A673 (cell line): Measurements from ENCODE around the gene DZIP1. TPM values are rescaled to one million over a fixed set of nuclear protein-coding genes. Genes with fewer than 3 reads are reported as not detected.
"Not testable (repeated sequence)": the region's sequence is repeated elsewhere in the genome, so short reads cannot be mapped to it uniquely, and the experiment has no call there.

Experiments used
- BruUV-seq: library from RNA; stranded (reverse); fragments of 400-500 nt; replicated peaks from 2 replicates; lab custom pipeline; 2021; lab: Mats Ljungman, UMichigan
- CTCF ChIA-PET: fragments of 300-600 bp; sonication (Branson Sonifier 250); formaldehyde crosslinking; loops from one replicate; lab custom pipeline; 2022; ENCODE audit warnings: antibody characterized with exemption; lab: Charles Lee
- POLR2A ChIA-PET: fragments of 300-600 bp; sonication (Branson Sonifier 250); formaldehyde crosslinking; loops from one replicate; lab custom pipeline; 2022; ENCODE audit warnings: antibody characterized with exemption; ENCODE audit not compliant: low non-redundant PET; lab: Charles Lee
- DNase-seq: peaks from one replicate; pipeline ENCODE4 v3.0.0-alpha.2; 2015; ENCODE audit warnings: low spot score
- H3K27ac ChIP-seq: fragments of 200-600 bp; sonication (generic); 2 replicates; pipeline ENCODE4 v1.5.1; 2016; ENCODE audit warnings: mixed run types, low read depth, mild to moderate bottlenecking, mixed read lengths, antibody characterized with exemption, low read length; ENCODE audit not compliant: poor library complexity, severe bottlenecking
- H3K27me3 ChIP-seq: fragments of 200-600 bp; sonication (generic); replicated peaks from 2 replicates; pipeline ENCODE4 v1.6.1; 2017; ENCODE audit warnings: mixed run types, low read depth, mild to moderate bottlenecking, mixed read lengths, antibody characterized with exemption, low read length; ENCODE audit not compliant: insufficient read depth, poor library complexity
- H3K36me3 ChIP-seq: fragments of 200-600 bp; sonication (generic); 2 replicates; pipeline ENCODE4 v1.6.1; 2016; ENCODE audit warnings: mixed run types, mild to moderate bottlenecking, mixed read lengths, antibody characterized with exemption, low read length; ENCODE audit not compliant: insufficient read depth, poor library complexity, severe bottlenecking
- H3K4me1 ChIP-seq: fragments of 200-600 bp; sonication (generic); 2 replicates; pipeline ENCODE4 v1.6.1; 2017; ENCODE audit warnings: mixed run types, mild to moderate bottlenecking, mixed read lengths, antibody characterized with exemption, low read length; ENCODE audit not compliant: insufficient read depth, poor library complexity, severe bottlenecking
- H3K4me3 ChIP-seq: fragments of 200-600 bp; sonication (generic); 2 replicates; pipeline ENCODE4 v1.5.1; 2016; ENCODE audit warnings: low read depth, mixed run types, mild to moderate bottlenecking, mixed read lengths, low read length; ENCODE audit not compliant: poor library complexity, severe bottlenecking
- H3K9me3 ChIP-seq: fragments of 200-600 bp; sonication (generic); 2 replicates; pipeline ENCODE4 v1.6.1; 2016; ENCODE audit warnings: mixed run types, low read depth, mild to moderate bottlenecking, mixed read lengths, antibody characterized with exemption, low read length; ENCODE audit not compliant: poor library complexity, severe bottlenecking
- EZH2 ChIP-seq: fragments of 200-600 bp; sonication (generic); IDR thresholded peaks from 2 replicates; pipeline ENCODE4 v1.6.1; 2017; ENCODE audit warnings: borderline replicate concordance, low read depth, mild to moderate bottlenecking, mixed read lengths, antibody characterized with exemption, low read length; ENCODE audit not compliant: poor library complexity, severe bottlenecking
- intact Hi-C: fragments of 100-400 bp; cut with micrococcal nuclease; formaldehyde crosslinking; loops from one replicate; pipeline ENCODE4 v1.10.0; 2022; ENCODE audit not compliant: unreplicated experiment
- total RNA-seq: library from RNA; stranded (reverse); gene quantifications from 2 replicates; pipeline ENCODE4 v1.2.3, GENCODE V29; 2021
- TF ChIP-seq, protein P1 (sequence below): fragments of 300-800, 200-600 bp; sonication (generic); conservative IDR thresholded peaks from 2 replicates; pipeline ENCODE4 v1.5.1; 2017; ENCODE audit warnings: low read depth, mild to moderate bottlenecking, antibody characterized with exemption, low read length, moderate library complexity, mixed read lengths

The DZIP1 gene
- total RNA-seq, 1 experiment from 2014 or later, result 6.1 TPM

DNA sequence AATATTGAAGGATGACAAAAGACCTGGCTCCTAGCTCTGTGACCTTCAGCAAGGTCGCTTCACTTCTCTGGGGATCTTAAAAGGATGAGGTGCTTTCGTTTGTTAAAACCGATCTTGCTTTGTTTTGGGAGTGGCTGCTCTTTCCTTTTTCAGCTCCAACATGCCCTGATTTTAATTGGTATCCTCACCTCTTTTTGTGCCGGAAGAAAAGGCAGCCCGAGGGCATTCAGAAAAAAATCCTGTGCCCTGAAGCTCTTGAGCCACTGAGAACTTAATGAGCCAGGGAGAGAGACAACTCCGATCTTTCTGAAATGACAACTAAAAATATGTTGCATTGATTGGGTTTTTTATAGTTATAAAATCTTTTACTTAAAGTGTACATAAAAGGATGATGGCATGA lies 72.6 kb downstream of the DZIP1 start:
- no peak for DNase-seq
- Histone ChIP-seq H3K9me3 (no peaks in the 10 kb centered on the region), H3K4me3 (no peak overlapping the region), H3K27ac (no peak overlapping the region), H3K4me1 (no peaks in the 10 kb centered on the region), H3K36me3 (no peaks in the 10 kb centered on the region), H3K27me3 (no peaks in the 10 kb centered on the region)
- no peak for TF ChIP-seq EZH2
- TF ChIP-seq, protein P1, sequence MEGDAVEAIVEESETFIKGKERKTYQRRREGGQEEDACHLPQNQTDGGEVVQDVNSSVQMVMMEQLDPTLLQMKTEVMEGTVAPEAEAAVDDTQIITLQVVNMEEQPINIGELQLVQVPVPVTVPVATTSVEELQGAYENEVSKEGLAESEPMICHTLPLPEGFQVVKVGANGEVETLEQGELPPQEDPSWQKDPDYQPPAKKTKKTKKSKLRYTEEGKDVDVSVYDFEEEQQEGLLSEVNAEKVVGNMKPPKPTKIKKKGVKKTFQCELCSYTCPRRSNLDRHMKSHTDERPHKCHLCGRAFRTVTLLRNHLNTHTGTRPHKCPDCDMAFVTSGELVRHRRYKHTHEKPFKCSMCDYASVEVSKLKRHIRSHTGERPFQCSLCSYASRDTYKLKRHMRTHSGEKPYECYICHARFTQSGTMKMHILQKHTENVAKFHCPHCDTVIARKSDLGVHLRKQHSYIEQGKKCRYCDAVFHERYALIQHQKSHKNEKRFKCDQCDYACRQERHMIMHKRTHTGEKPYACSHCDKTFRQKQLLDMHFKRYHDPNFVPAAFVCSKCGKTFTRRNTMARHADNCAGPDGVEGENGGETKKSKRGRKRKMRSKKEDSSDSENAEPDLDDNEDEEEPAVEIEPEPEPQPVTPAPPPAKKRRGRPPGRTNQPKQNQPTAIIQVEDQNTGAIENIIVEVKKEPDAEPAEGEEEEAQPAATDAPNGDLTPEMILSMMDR, result no peak
- BruUV-seq, result no TSS peak
- POLR2A ChIA-PET, result no interaction called here
- intact Hi-C loops, result no loop called here
- CTCF ChIA-PET, result no interaction called here

DNA sequence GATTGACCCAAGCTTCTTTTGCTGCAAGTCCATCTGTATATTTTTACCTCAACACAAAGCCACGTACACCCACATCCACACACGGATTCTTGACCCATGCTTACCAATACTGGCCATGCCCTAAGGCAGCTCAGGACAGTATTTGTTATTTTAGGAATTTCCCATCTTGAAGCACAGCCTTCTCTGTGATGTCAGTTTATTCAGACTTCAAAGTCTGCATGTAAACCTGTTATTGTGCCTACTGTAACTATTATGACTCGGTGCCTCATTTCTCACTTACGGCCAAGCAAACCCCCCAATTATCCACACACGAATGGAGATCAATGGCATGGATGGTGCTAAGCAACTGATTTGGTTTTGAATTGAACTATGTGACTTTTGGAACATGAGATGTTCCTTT lies 74.5 kb downstream of the DZIP1 start:
- BruUV-seq, result no TSS peak
- intact Hi-C loops, result no loop called here
- Histone ChIP-seq H3K4me3 (no peak overlapping the region), H3K27me3 (no peaks in the 10 kb centered on the region), H3K4me1 (no peaks in the 10 kb centered on the region), H3K27ac (no peak overlapping the region), H3K36me3 (no peaks in the 10 kb centered on the region), H3K9me3 (no peaks in the 10 kb centered on the region)
- TF ChIP-seq EZH2, result no peak
- TF ChIP-seq, protein P1, result no peak
- ChIA-PET POLR2A (no interaction called here), CTCF (no interaction called here)
- no peak for DNase-seq

DNA sequence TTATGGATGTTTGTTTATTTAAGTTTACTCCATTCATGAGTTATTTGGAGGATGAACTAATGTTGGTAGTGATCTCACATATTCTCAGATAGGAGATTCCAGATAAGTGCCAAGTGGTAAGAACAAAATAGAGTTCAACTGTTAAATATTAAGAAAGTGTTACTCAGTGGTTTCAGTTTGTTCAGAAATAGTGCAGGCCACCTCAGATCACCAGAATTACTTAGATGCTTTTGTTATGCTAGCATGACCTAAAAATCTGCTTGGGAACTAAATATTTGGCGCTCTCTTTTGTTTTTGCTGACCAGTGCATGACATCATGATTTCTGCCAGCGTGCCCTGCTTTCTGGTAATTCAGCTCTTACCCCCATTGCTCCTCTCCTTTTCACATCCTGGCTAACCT lies 76.4 kb downstream of the DZIP1 start:
- BruUV-seq, result no TSS peak
- no peak for TF ChIP-seq EZH2
- TF ChIP-seq, protein P1, result no peak
- Histone ChIP-seq H3K9me3 (no peaks in the 10 kb centered on the region), H3K27ac (no peak overlapping the region), H3K36me3 (no peaks in the 10 kb centered on the region), H3K4me3 (no peak overlapping the region), H3K4me1 (no peaks in the 10 kb centered on the region), H3K27me3 (no peaks in the 10 kb centered on the region)
- DNase-seq, result no peak
- POLR2A ChIA-PET, result no interaction called here
- CTCF ChIA-PET, result no interaction called here
- intact Hi-C loops, result no loop called here

DNA sequence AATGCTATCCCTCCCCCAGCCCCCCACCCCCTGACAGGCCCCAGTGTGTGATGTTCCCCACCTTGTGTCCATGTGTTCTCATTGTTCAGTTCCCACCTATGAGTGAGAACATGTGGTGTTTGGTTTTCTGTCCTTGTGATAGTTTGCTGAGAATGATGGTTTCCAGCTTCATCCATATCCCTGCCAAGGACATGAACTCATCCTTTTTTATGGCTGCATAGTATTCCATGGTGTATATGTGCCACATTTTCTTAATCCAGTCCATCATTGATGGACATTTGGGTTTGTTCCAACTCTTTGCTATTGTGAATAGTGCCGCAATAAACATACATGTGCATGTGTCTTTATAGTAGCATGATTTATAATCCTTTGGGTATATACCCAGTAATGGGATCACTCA lies 78.7 kb downstream of the DZIP1 start:
- H3K4me3 ChIP-seq, H3K27me3 ChIP-seq, DNase-seq, POLR2A ChIA-PET, intact Hi-C loops, CTCF ChIA-PET, H3K27ac ChIP-seq, BruUV-seq, H3K4me1 ChIP-seq, H3K36me3 ChIP-seq, H3K9me3 ChIP-seq: not testable (repeated sequence)
